H1 (cell line): Measurements from ENCODE around the gene PURA. TPM values are rescaled to one million over a fixed set of nuclear protein-coding genes. Genes with fewer than 3 reads are reported as not detected.

ENCODE experiments used
- CTCF ChIA-PET: fragments of 300-600 bp; sonication (Branson Sonifier 250); formaldehyde crosslinking; loops from one replicate; lab custom pipeline; 2021; ENCODE audit not compliant: partially characterized antibody; lab: Charles Lee
- POLR2A ChIA-PET: fragments of 300-600 bp; sonication (Branson Sonifier 250); formaldehyde crosslinking; loops from one replicate; lab custom pipeline; 2021; ENCODE audit warnings: inconsistent platforms; ENCODE audit not compliant: partially characterized antibody; lab: Charles Lee
- DNase-seq, 2 experiments: peaks; one replicate each; pipeline versions ENCODE4 v3.0.0 to v3.0.0-alpha.2; 2010 to 2022; ENCODE audit warnings: low spot score in 2 of 2, low read depth in 1 of 2, mixed read lengths in 1 of 2
- FAIRE-seq: peaks from 2 replicates; lab custom pipeline; 2011; peaks lifted over from hg19 to GRCh38; lab: Jason Lieb, UNC
- H2AFZ ChIP-seq: 2 replicates; pipeline ENCODE4 v1.8.1; 2012; ENCODE audit warnings: low read length, inconsistent platforms
- H2AK5ac ChIP-seq: 2 replicates; pipeline ENCODE4 v1.6.1; 2013; ENCODE audit warnings: low read depth, low read length
- H2BK120ac ChIP-seq: replicated peaks from 2 replicates; pipeline ENCODE3; 2013; ENCODE audit warnings: low read depth, low read length, inconsistent platforms
- H2BK12ac ChIP-seq: 2 replicates; pipeline ENCODE4 v1.6.1; 2013; ENCODE audit warnings: low read depth, low read length
- H2BK15ac ChIP-seq: 2 replicates; pipeline ENCODE4 v1.6.1; 2013; ENCODE audit warnings: low read length
- H2BK20ac ChIP-seq: 2 replicates; pipeline ENCODE4 v1.6.1; 2013; ENCODE audit warnings: low read length
- H2BK5ac ChIP-seq: 2 replicates; pipeline ENCODE4 v1.6.1; 2013; ENCODE audit warnings: low read depth, low read length
- H3K14ac ChIP-seq: 2 replicates; pipeline ENCODE4 v1.6.1; 2013; ENCODE audit warnings: inconsistent platforms; ENCODE audit not compliant: insufficient read length
- H3K18ac ChIP-seq: 2 replicates; pipeline ENCODE4 v1.6.1; 2013; ENCODE audit warnings: low read length; ENCODE audit errors: extremely low read depth
- H3K23ac ChIP-seq: 2 replicates; pipeline ENCODE4 v1.6.1; 2013; ENCODE audit warnings: inconsistent platforms; ENCODE audit not compliant: insufficient read length
- H3K23me2 ChIP-seq: 2 replicates; pipeline ENCODE4 v1.6.1; 2013; ENCODE audit warnings: low read depth, low read length
- H3K27ac ChIP-seq: 2 replicates; pipeline ENCODE4 v1.6.1; 2011; ENCODE audit warnings: low read depth, low read length, inconsistent platforms
- H3K27me3 ChIP-seq, 4 experiments: replicated peaks in 1 of 4; 1 replicate in 1 of 4; 2 replicates in 3 of 4; pipeline versions ENCODE4 v1.6.1 to v1.8.1; 2011 to 2013; ENCODE audit warnings: low read length in 3 of 4, mild to moderate bottlenecking in 3 of 4, inconsistent platforms in 2 of 4, mixed read lengths in 2 of 4, moderate library complexity in 1 of 4; ENCODE audit not compliant: control insufficient read depth in 3 of 4, insufficient read depth in 3 of 4; ENCODE audit errors: extremely low read depth in 1 of 4
- H3K36me3 ChIP-seq, 4 experiments: 2 replicates each; pipeline versions ENCODE4 v1.6.1 to v1.8.1; 2011 to 2013; ENCODE audit warnings: mild to moderate bottlenecking in 4 of 4, low read length in 3 of 4, moderate library complexity in 2 of 4, control low read depth in 1 of 4, inconsistent platforms in 1 of 4; ENCODE audit not compliant: insufficient read depth in 4 of 4, control insufficient read depth in 2 of 4
- H3K4ac ChIP-seq: replicated peaks from 2 replicates; pipeline ENCODE3; 2013; ENCODE audit warnings: low read length, low read depth, mixed read lengths, inconsistent platforms; ENCODE audit not compliant: insufficient read length
- H3K4me1 ChIP-seq, 4 experiments: replicated peaks in 1 of 4; 1 replicate in 1 of 4; 2 replicates in 3 of 4; pipeline versions ENCODE4 v1.6.1 to v1.8.1; 2011 to 2013; ENCODE audit warnings: low read length in 3 of 4, inconsistent platforms in 2 of 4, mixed read lengths in 1 of 4; ENCODE audit not compliant: insufficient read depth in 4 of 4, control insufficient read depth in 3 of 4
- H3K4me2 ChIP-seq, 2 experiments: 2 replicates each; pipeline versions ENCODE4 v1.6.1 to v1.8.1; 2011 to 2013; ENCODE audit warnings: low read depth in 2 of 2, low read length in 2 of 2, control low read depth in 1 of 2, inconsistent platforms in 1 of 2, mild to moderate bottlenecking in 1 of 2; ENCODE audit not compliant: insufficient read depth in 1 of 2
- H3K4me3 ChIP-seq, 4 experiments: fragments of 200-600, 300-600 bp in 1 of 4; sonication (generic), shearing (Covaris generic), sonication (Bioruptor Twin) in 1 of 4; 2 replicates each; pipeline versions ENCODE4 v1.5.1 to v1.8.1; 2011 to 2016; ENCODE audit warnings: low read length in 4 of 4, low read depth in 3 of 4, control low read depth in 2 of 4, inconsistent platforms in 2 of 4, mild to moderate bottlenecking in 2 of 4, mixed read lengths in 1 of 4, moderate library complexity in 1 of 4; ENCODE audit not compliant: insufficient read depth in 2 of 4; ENCODE audit errors: extremely low read depth in 1 of 4
- H3K56ac ChIP-seq: replicated peaks from 2 replicates; pipeline ENCODE3; 2013; ENCODE audit warnings: low read depth, mild to moderate bottlenecking, mixed read lengths, low read length, inconsistent platforms; ENCODE audit not compliant: insufficient read length
- H3K79me1 ChIP-seq: 2 replicates; pipeline ENCODE4 v1.6.1; 2013; ENCODE audit warnings: low read depth, low read length, control low read depth
- H3K79me2 ChIP-seq, 2 experiments: 2 replicates each; pipeline versions ENCODE4 v1.6.1 to v1.8.1; 2012 to 2013; ENCODE audit warnings: low read length in 2 of 2, mild to moderate bottlenecking in 2 of 2, inconsistent platforms in 1 of 2; ENCODE audit not compliant: insufficient read depth in 2 of 2, control insufficient read depth in 1 of 2
- H3K9ac ChIP-seq, 4 experiments: replicated peaks in 1 of 4; 1 replicate in 1 of 4; 2 replicates in 3 of 4; pipeline versions ENCODE4 v1.6.1 to v1.8.1; 2011 to 2013; ENCODE audit warnings: low read depth in 3 of 4, low read length in 3 of 4, control low read depth in 2 of 4, mild to moderate bottlenecking in 2 of 4, moderate library complexity in 2 of 4, inconsistent platforms in 1 of 4; ENCODE audit errors: extremely low read depth in 1 of 4
- H3K9me3 ChIP-seq, 2 experiments: 2 replicates each; pipeline versions ENCODE4 v1.6.1 to v1.8.1; 2012 to 2013; ENCODE audit warnings: mild to moderate bottlenecking in 2 of 2, moderate library complexity in 2 of 2, control low read depth in 1 of 2, inconsistent platforms in 1 of 2, low read depth in 1 of 2, low read length in 1 of 2, mixed read lengths in 1 of 2; ENCODE audit not compliant: insufficient read depth in 2 of 2
- H4K20me1 ChIP-seq, 2 experiments: replicated peaks in 1 of 2; 2 replicates each; pipeline versions ENCODE3 to v1.8.1; 2011 to 2013; ENCODE audit warnings: inconsistent platforms in 2 of 2, low read length in 2 of 2, mild to moderate bottlenecking in 1 of 2; ENCODE audit not compliant: insufficient read depth in 2 of 2, control insufficient read depth in 1 of 2
- H4K5ac ChIP-seq: 2 replicates; pipeline ENCODE4 v1.6.1; 2013; ENCODE audit warnings: low read length, low read depth, mixed read lengths, inconsistent platforms; ENCODE audit not compliant: insufficient read length
- H4K8ac ChIP-seq: 2 replicates; pipeline ENCODE4 v1.8.0; 2013; ENCODE audit warnings: mild to moderate bottlenecking, moderate library complexity, low read length, inconsistent platforms; ENCODE audit not compliant: insufficient read depth; ENCODE audit errors: extremely low read depth
- H4K91ac ChIP-seq: replicated peaks from 2 replicates; pipeline ENCODE3; 2013; ENCODE audit warnings: low read length, mixed read lengths, inconsistent platforms; ENCODE audit not compliant: insufficient read length
- CEBPB ChIP-seq: IDR thresholded peaks from 2 replicates; pipeline ENCODE4 v1.6.1; 2012; ENCODE audit warnings: low read depth, low read length
- EZH2 ChIP-seq: fragments of 200-600 bp; sonication (generic); IDR thresholded peaks from 2 replicates; pipeline ENCODE4 v1.7.1; 2012; ENCODE audit warnings: low read depth, mild to moderate bottlenecking, moderate library complexity, low read length, inconsistent platforms; ENCODE audit not compliant: severe bottlenecking
- KDM5A ChIP-seq: fragments of 200-600 bp; IDR thresholded peaks from 2 replicates; pipeline ENCODE4 v1.7.1; 2012; ENCODE audit warnings: mild to moderate bottlenecking, low read length, inconsistent platforms, mixed read lengths
- WGBS, 2 experiments: shearing (Covaris generic) in 1 of 2; methylation state at CpG; one replicate each; pipeline versions ENCODE4 v1.1.6 to v1.1.7; 2013 to 2015; ENCODE audit warnings: low lambda C conversion rate in 2 of 2, mixed read lengths in 2 of 2, inconsistent platforms in 1 of 2, low coverage in 1 of 2, missing lambda C conversion rate in 1 of 2; ENCODE audit not compliant: insufficient replicate concordance in 2 of 2, insufficient coverage in 1 of 2, insufficient read length in 1 of 2; ENCODE audit errors: extremely low coverage in 1 of 2, missing lambda C conversion rate in 1 of 2; 5-methylcytosine and 5-hydroxymethylcytosine counted together
- polyA plus RNA-seq, 7 experiments: library from polyadenylated mRNA; depleted of rRNA in 3 of 7; stranded (reverse) in 5 of 7; unstranded in 2 of 7; fragments of >200 nt in 5 of 7; fragments of 200-250 nt in 2 of 7; gene quantifications; 1 replicate in 5 of 7; 2 replicates in 1 of 7; 4 replicates in 1 of 7; pipeline versions ENCODE4 v1.2.1 to v1.2.3, GENCODE V29; 2011 to 2013; ENCODE audit warnings: missing spikeins in 2 of 7, mixed read lengths in 2 of 7
- total RNA-seq: library from RNA; stranded (reverse); fragmentation: NEBNext Ultra II Directional; extraction: Animal tissue kit (Norgen Biotek cat#: 25700); gene quantifications from 2 replicates; pipeline ENCODE4 v1.2.1, GENCODE V29; 2021
- TF ChIP-seq, protein P1 (sequence below): IDR thresholded peaks from 2 replicates; pipeline ENCODE4 v1.6.1; 2012; ENCODE audit warnings: inconsistent platforms
- TF ChIP-seq, protein P2 (sequence below): IDR thresholded peaks from 2 replicates; pipeline ENCODE4 v1.6.1; 2011; ENCODE audit warnings: low read depth, mild to moderate bottlenecking, low read length; ENCODE audit not compliant: insufficient read depth

PURA gene
- total and polyA plus RNA-seq, 2 of the 8 experiments (the other 6 are each of a cell fraction or from before 2014, with no cell fraction given), result 0.98 to 2.1 TPM

DNA sequence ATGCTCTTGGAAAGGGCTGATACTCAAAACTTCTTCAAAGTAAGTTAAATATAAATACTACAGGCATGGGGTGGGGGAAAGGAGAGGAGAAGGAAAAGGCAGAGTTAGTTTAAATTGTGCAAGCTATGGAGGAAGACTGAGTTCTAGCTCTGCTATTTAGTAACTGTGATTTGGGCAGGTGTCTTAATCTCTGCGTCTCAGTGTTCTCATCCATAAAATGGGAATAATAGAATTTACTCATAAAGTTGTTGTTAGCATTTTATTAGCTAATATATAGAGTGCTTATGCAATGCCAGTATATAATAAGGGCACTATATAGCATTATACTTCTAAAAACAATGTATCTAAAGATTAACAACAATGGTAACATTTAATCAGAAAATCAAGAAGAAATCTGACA, 12.7 kb upstream of the PURA start:
- ChIA-PET CTCF (interaction anchor here (0.7 to 1.8 kb wide), 3 partner anchors 14 to 27 kb away, joined by 3 to 6 read pairs (median 4); no protein-coding TSS in a partner anchor), POLR2A (no interaction called here)
- WGBS, 2 experiments, result 92% methylated on average over 1 of the region's 1 CpG; no CpG with 5 or more reads in 1 of the 2 experiments
- Histone ChIP-seq H3K4me2 (no peak overlapping the region), H3K23me2 (no peaks in the 10 kb centered on the region), H3K36me3 (no peaks in the 10 kb centered on the region), H3K14ac (no peak overlapping the region), H2BK15ac (no peak overlapping the region), H2BK12ac (no peak overlapping the region), H2BK5ac (no peak overlapping the region), H3K27ac (no peak overlapping the region), H3K4me1 (no peaks in the 10 kb centered on the region), H4K5ac (no peak overlapping the region), H3K9ac (no peak overlapping the region), H2AK5ac (no peak overlapping the region), H3K4ac (no peak overlapping the region), H4K91ac (no peak overlapping the region), H4K8ac (no peak overlapping the region), H3K4me3 (no peak overlapping the region), H4K20me1 (no peaks in the 10 kb centered on the region), H3K18ac (no peak overlapping the region), H2BK120ac (no peak overlapping the region), H3K56ac (no peak overlapping the region), H3K23ac (no peak overlapping the region), H3K9me3 (no peaks in the 10 kb centered on the region), H2AFZ (no peak overlapping the region), H3K79me1 (no peaks in the 10 kb centered on the region), H3K27me3 (peaks cover 6 to 25% (median 14%) of the 10 kb centered on the region in 4 experiments), H2BK20ac (no peak overlapping the region), H3K79me2 (no peaks in the 10 kb centered on the region)
- TF ChIP-seq, protein P1, sequence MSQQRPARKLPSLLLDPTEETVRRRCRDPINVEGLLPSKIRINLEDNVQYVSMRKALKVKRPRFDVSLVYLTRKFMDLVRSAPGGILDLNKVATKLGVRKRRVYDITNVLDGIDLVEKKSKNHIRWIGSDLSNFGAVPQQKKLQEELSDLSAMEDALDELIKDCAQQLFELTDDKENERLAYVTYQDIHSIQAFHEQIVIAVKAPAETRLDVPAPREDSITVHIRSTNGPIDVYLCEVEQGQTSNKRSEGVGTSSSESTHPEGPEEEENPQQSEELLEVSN, result no peak
- TF ChIP-seq, protein P2, sequence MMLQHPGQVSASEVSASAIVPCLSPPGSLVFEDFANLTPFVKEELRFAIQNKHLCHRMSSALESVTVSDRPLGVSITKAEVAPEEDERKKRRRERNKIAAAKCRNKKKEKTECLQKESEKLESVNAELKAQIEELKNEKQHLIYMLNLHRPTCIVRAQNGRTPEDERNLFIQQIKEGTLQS, result no peak
- TF ChIP-seq CEBPB, result no peak
- no peak for TF ChIP-seq EZH2
- no peak for TF ChIP-seq KDM5A
- DNase-seq (no peak), FAIRE-seq (no peak)
